ENCODE data around the gene CD300A. TPM values are rescaled to one million over a fixed set of nuclear protein-coding genes. Genes with fewer than 3 reads are reported as not detected.
"Not testable (repeated sequence)": the region's sequence is repeated elsewhere in the genome, so short reads cannot be mapped to it uniquely, and the experiment has no call there.

CD300A gene
- total RNA-seq, 5 donors from 2014 or later (not counting 1 experiment from before 2014, with no cell fraction given), result 9.2 to 18.8 (median 12.5) TPM

DNA sequence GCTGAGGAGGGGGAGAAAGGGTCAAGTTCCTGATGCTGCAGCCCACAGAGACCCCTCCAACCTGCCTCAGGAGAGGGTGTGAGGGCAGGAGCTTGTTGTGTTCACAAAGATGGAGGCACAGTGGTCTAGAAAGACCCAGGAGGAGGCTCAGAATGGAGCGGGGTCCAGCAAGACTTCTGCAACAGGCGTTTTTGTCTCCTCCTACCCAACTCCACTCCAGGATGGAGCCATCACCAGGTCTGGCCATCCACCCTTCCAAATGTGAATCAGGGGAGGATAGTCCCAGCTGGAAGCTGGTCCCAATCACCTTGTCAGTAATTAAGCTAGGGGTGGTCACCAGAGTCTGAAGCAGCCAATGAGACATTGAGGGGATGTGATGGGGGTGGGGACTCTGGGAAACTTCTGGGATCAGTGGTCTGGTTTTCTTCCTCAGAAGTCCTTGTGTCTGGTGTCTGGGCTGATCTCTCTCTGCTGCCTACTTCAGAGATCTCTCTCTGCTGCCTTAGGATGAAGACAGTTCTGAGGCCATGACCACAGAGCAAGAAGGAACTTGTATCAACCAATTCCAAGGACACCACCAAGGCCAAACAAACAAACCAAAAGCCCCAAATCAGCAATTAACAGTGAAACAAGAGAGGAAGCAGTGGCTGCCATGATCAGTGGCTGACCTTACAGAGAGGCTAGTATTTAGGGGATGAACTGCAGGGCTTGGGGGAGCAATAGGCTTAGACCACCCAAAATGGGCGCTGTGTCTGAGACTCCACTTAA lies 50.3 kb downstream of the CD300A start:
- H3K4me1 ChIP-seq (ENCODE audit: control insufficient read depth in 1 of 2, extremely low read depth in 1 of 2, insufficient read depth in 2 of 2, low read length in 2 of 2), result peaks cover 0 to 6% of the 10 kb centered on the region in 2 experiments
- peaks cover 11 to 21% (median 20%) of the 10 kb centered on the region in 3 donors for H3K9me3 Mint-ChIP-seq
- no peaks in the 10 kb centered on the region for H3K9me3 ChIP-seq
- no peak overlapping the region for H3K27ac Mint-ChIP-seq
- H3K4me1 Mint-ChIP-seq, result peaks cover 0 to 14% (median 9%) of the 10 kb centered on the region in 3 donors
- WGBS (ENCODE audit: insufficient coverage), result no CpG with 5 or more reads among the region's 3 CpGs
- no peak overlapping the region for H3K27ac ChIP-seq (ENCODE audit: low read length)
- no peak overlapping the region for H3K4me3 ChIP-seq (ENCODE audit: control insufficient read depth in 1 of 2, extremely low read depth in 1 of 2, low read length in 1 of 2)
- no peaks in the 10 kb centered on the region for H3K36me3 ChIP-seq (ENCODE audit: control insufficient read depth in 2 of 2, extremely low read depth in 1 of 2, insufficient read depth in 1 of 2, low read length in 1 of 2)
- peaks cover 0 to 30% of the 10 kb centered on the region in 2 experiments for H3K27me3 ChIP-seq (replicated peaks in 1 of 2; ENCODE audit: control insufficient read depth in 2 of 2, extremely low read depth in 1 of 2, insufficient read depth in 2 of 2, low read length in 1 of 2)
- peaks cover 21 to 38% of the 10 kb centered on the region in 2 donors for H3K27me3 Mint-ChIP-seq
- ATAC-seq (replicated peaks in 1 of 4) (no peak), DNase-seq (no peak)
- ChIA-PET POLR2A (no interaction called here), CTCF (interaction anchor here in 1 of 2 donors (0.6 kb wide), 1 partner anchor 138 kb away, joined by 3 read pairs; no protein-coding TSS in a partner anchor)
- H3K36me3 Mint-ChIP-seq, result no peaks in the 10 kb centered on the region
- no peak overlapping the region for H3K4me3 Mint-ChIP-seq

DNA sequence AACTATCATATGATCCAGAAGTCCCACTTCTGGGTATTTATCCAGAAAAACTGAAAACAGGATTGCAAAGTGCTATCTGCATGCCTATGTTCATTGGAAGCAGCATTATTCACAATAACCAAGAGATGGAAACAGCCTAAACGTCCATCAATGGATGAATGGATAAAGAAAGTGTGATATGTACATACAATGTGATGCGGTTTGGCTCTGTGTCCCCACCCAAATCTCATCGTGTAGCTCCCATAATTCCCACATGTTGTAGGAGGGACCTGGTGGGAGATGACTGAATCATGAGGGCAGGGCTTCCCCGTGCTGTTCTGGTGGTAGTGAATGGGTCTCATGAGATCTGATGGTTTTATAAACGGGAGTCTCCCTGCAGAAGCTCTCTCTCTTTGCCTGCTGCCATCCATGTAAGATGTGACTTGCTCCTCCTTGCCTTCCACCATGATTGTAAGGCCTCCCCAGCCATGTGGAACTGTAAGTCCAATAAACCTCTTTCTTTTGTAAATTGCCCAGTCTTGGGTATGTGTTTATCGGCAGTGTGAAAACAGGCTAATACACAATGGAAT lies 52.1 kb downstream of the CD300A start:
- peaks cover 0 to 36% of the 10 kb centered on the region in 2 experiments for H3K27me3 ChIP-seq (replicated peaks in 1 of 2; ENCODE audit: control insufficient read depth in 2 of 2, extremely low read depth in 1 of 2, insufficient read depth in 2 of 2, low read length in 1 of 2)
- H3K27ac Mint-ChIP-seq; H3K27ac ChIP-seq (ENCODE audit: low read length); H3K4me3 Mint-ChIP-seq; DNase-seq; H3K4me3 ChIP-seq (ENCODE audit: control insufficient read depth in 1 of 2, extremely low read depth in 1 of 2, low read length in 1 of 2); POLR2A ChIA-PET; ATAC-seq (replicated peaks in 1 of 4); H3K4me1 ChIP-seq (ENCODE audit: control insufficient read depth in 1 of 2, extremely low read depth in 1 of 2, insufficient read depth in 2 of 2, low read length in 2 of 2); H3K9me3 ChIP-seq; H3K36me3 Mint-ChIP-seq; H3K36me3 ChIP-seq (ENCODE audit: control insufficient read depth in 2 of 2, extremely low read depth in 1 of 2, insufficient read depth in 1 of 2, low read length in 1 of 2): not testable (repeated sequence)
- H3K9me3 Mint-ChIP-seq, result peaks cover 11 to 24% (median 20%) of the 10 kb centered on the region in 3 donors
- H3K4me1 Mint-ChIP-seq, result peaks cover 0 to 11% (median 9%) of the 10 kb centered on the region in 3 donors
- no CpG with 5 or more reads among the region's 6 CpGs for WGBS (ENCODE audit: insufficient coverage)
- CTCF ChIA-PET, result interaction anchor here in 1 of 2 donors (0.7 kb wide), 1 partner anchor 7 kb away, joined by 3 read pairs; no protein-coding TSS in a partner anchor
- H3K27me3 Mint-ChIP-seq, result peaks cover 34 to 45% of the 10 kb centered on the region in 2 donors

DNA sequence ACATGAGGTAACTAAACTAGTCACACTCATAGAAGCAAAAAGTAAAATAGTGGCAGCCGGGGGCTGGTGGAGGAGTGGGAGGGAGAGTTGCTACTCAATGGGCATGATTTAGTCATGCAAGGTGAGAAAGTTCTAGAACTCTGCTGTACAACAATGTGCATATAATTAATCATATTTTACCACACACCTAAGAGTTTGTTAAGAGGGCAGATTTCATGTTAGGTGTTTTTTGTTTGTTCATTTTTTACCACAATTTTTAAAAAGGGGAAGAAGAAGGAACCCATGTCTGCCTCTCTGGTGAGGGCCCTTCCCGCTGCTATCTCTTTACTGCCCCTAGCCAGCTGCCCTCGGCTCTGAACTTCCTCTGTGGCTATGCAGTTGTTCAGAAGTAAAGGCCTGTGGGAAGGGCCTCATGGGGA lies 53.6 kb downstream of the CD300A start:
- peaks cover 36 to 48% of the 10 kb centered on the region in 2 donors for H3K27me3 Mint-ChIP-seq
- DNase-seq, result peak in 1 of 35 experiments; percentile 35
- 17% methylated on average over 1 of the region's 3 CpGs for WGBS (ENCODE audit: insufficient coverage)
- H3K4me3 Mint-ChIP-seq, result no peak overlapping the region
- peaks cover 0 to 9% (median 0%) of the 10 kb centered on the region in 3 donors for H3K4me1 Mint-ChIP-seq
- Histone ChIP-seq H3K27me3 (replicated peaks in 1 of 2; ENCODE audit: control insufficient read depth in 2 of 2, extremely low read depth in 1 of 2, insufficient read depth in 2 of 2, low read length in 1 of 2) (peaks cover 0 to 49% of the 10 kb centered on the region in 2 experiments), H3K4me1 (ENCODE audit: control insufficient read depth in 1 of 2, extremely low read depth in 1 of 2, insufficient read depth in 2 of 2, low read length in 2 of 2) (peaks cover 0 to 10% of the 10 kb centered on the region in 2 experiments), H3K4me3 (ENCODE audit: control insufficient read depth in 1 of 2, extremely low read depth in 1 of 2, low read length in 1 of 2) (no peak overlapping the region), H3K9me3 (no peaks in the 10 kb centered on the region), H3K36me3 (ENCODE audit: control insufficient read depth in 2 of 2, extremely low read depth in 1 of 2, insufficient read depth in 1 of 2, low read length in 1 of 2) (no peaks in the 10 kb centered on the region), H3K27ac (ENCODE audit: low read length) (no peak overlapping the region)
- H3K9me3 Mint-ChIP-seq, result peaks cover 0 to 13% (median 9%) of the 10 kb centered on the region in 3 donors
- H3K27ac Mint-ChIP-seq, result no peak overlapping the region
- ATAC-seq (replicated peaks in 1 of 4), result no peak
- ChIA-PET POLR2A (no interaction called here), CTCF (no interaction called here)
- no peaks in the 10 kb centered on the region for H3K36me3 Mint-ChIP-seq

DNA sequence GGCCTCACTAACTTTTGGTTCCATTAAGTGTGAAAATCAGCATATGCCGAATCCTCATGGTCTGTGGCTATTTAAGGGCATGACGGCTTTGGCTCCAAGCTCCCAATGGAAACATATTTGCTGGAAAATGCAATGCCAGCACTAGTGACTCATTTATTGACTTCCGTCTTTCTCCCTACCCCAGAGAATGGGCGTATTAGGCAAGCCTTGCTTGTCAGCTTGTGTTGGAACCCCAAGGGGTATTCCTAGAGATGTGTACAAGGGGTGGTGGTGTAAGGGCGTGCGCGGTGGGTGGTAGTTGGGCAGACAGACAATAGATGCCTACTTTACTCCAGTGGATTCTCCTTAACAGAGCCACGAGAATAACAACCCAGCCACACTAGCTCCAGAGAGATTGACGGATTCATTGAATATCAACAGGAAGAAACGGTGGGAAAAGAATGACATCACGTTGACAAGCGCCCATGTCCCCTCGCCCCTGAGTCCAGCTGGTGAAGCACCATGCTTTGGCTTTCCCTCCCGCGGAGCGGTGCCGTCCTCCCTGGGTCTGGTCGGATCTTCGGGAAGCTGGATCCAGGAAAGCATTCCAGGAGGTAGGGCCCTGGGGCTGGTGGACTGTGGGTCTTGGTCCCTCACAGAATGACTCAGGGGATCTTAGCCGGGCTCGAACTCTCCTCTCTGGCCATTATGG lies 54.5 kb downstream of the CD300A start:
- H3K27me3 Mint-ChIP-seq, result peaks cover 37 to 48% of the 10 kb centered on the region in 2 donors
- H3K36me3 Mint-ChIP-seq, result no peaks in the 10 kb centered on the region
- ChIA-PET POLR2A (no interaction called here), CTCF (no interaction called here)
- no peak for ATAC-seq (replicated peaks in 1 of 4)
- WGBS (ENCODE audit: insufficient coverage), result 93% methylated on average over 13 of the region's 21 CpGs
- no peak overlapping the region for H3K27ac Mint-ChIP-seq
- peaks cover 0 to 58% of the 10 kb centered on the region in 2 experiments for H3K27me3 ChIP-seq (replicated peaks in 1 of 2; ENCODE audit: control insufficient read depth in 2 of 2, extremely low read depth in 1 of 2, insufficient read depth in 2 of 2, low read length in 1 of 2)
- no peaks in the 10 kb centered on the region for H3K36me3 ChIP-seq (ENCODE audit: control insufficient read depth in 2 of 2, extremely low read depth in 1 of 2, insufficient read depth in 1 of 2, low read length in 1 of 2)
- H3K4me3 Mint-ChIP-seq, result no peak overlapping the region
- H3K9me3 ChIP-seq, result no peaks in the 10 kb centered on the region
- no peak overlapping the region for H3K27ac ChIP-seq (ENCODE audit: low read length)
- H3K4me1 Mint-ChIP-seq, result peaks cover 0 to 9% (median 0%) of the 10 kb centered on the region in 3 donors
- no peak overlapping the region for H3K4me3 ChIP-seq (ENCODE audit: control insufficient read depth in 1 of 2, extremely low read depth in 1 of 2, low read length in 1 of 2)
- DNase-seq, result no peak
- H3K4me1 ChIP-seq (ENCODE audit: control insufficient read depth in 1 of 2, extremely low read depth in 1 of 2, insufficient read depth in 2 of 2, low read length in 2 of 2), result peaks cover 0 to 10% of the 10 kb centered on the region in 2 experiments
- H3K9me3 Mint-ChIP-seq, result peaks cover 0 to 13% (median 9%) of the 10 kb centered on the region in 3 donors

DNA sequence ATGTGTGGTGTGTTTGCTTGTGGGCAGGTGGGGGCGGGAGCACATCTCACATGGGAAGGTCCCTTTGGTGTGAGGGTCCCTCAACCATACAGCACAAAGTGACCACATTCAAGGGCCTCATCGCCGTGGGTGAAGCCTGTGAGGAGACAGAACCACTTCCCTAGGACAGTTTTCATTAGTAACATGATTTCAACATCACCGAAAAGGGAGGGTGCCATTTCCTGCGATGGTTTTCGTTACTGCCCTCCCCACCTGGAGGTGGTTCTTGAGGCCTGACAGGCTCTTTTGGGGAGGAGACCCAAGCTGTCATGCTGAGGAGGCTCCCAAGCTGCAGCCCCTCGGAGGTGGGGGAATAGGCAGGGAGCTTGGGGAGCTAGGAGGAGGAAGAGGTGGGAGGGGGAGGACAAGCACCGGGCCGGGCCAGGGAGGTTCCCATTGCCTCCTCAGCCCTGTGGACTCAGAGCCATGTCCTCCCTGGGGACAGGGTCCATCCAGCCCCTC lies 55.3 kb downstream of the CD300A start:
- WGBS (ENCODE audit: insufficient coverage), result no CpG with 5 or more reads among the region's 9 CpGs
- Mint-ChIP-seq H3K4me1 (peaks cover 0 to 9% (median 0%) of the 10 kb centered on the region in 3 donors), H3K27me3 (peaks cover 36 to 50% of the 10 kb centered on the region in 2 donors), H3K9me3 (peaks cover 0 to 13% (median 9%) of the 10 kb centered on the region in 3 donors), H3K36me3 (no peaks in the 10 kb centered on the region), H3K27ac (no peak overlapping the region), H3K4me3 (no peak overlapping the region)
- Histone ChIP-seq H3K36me3 (ENCODE audit: control insufficient read depth in 2 of 2, extremely low read depth in 1 of 2, insufficient read depth in 1 of 2, low read length in 1 of 2) (no peaks in the 10 kb centered on the region), H3K4me3 (ENCODE audit: control insufficient read depth in 1 of 2, extremely low read depth in 1 of 2, low read length in 1 of 2) (no peak overlapping the region), H3K9me3 (no peaks in the 10 kb centered on the region), H3K4me1 (ENCODE audit: control insufficient read depth in 1 of 2, extremely low read depth in 1 of 2, insufficient read depth in 2 of 2, low read length in 2 of 2) (peaks cover 0 to 10% of the 10 kb centered on the region in 2 experiments), H3K27me3 (replicated peaks in 1 of 2; ENCODE audit: control insufficient read depth in 2 of 2, extremely low read depth in 1 of 2, insufficient read depth in 2 of 2, low read length in 1 of 2) (peaks cover 0 to 60% of the 10 kb centered on the region in 2 experiments), H3K27ac (ENCODE audit: low read length) (no peak overlapping the region)
- DNase-seq (peak in 3 of 35 experiments; percentile 17 to 40 (median 17)), ATAC-seq (replicated peaks in 1 of 4) (no peak)
- ChIA-PET CTCF (no interaction called here), POLR2A (no interaction called here)
